ENCODE results near the gene SIRPD.
A peak's percentile ranks its signal among the peaks of the same experiment; 100 is the strongest.

The SIRPD gene

DNA sequence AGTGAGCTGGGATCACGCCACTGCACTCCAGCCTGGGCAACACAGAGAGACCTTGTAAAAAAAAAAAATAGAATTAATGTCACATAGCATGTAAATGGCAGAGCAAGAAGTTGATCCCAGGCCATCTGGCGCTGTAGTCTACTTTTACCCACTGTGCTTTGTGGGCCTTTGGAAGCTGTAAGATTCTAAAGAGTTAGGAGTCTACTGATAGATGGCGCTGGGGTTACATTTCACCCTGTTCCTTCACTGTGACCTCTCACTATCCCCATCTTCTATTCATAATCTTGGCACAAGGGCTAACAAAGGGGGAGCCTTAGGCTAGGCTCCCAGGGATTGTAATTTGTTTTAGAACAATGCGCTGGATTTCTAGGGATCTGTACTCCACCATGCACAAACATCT lies 24.4 kb downstream of the SIRPD start:
- ChIA-PET POLR2A (no interaction called here), CTCF (interaction anchor here (0.9 to 2.1 kb wide), 7 partner anchors 13 to 244 kb away, joined by 3 to 9 read pairs (median 3); partner anchors contain the start of gene NSFL1C)
- DNase-seq (ENCODE audit: extremely low spot score) = no peak
- TF ChIP-seq, protein P1, sequence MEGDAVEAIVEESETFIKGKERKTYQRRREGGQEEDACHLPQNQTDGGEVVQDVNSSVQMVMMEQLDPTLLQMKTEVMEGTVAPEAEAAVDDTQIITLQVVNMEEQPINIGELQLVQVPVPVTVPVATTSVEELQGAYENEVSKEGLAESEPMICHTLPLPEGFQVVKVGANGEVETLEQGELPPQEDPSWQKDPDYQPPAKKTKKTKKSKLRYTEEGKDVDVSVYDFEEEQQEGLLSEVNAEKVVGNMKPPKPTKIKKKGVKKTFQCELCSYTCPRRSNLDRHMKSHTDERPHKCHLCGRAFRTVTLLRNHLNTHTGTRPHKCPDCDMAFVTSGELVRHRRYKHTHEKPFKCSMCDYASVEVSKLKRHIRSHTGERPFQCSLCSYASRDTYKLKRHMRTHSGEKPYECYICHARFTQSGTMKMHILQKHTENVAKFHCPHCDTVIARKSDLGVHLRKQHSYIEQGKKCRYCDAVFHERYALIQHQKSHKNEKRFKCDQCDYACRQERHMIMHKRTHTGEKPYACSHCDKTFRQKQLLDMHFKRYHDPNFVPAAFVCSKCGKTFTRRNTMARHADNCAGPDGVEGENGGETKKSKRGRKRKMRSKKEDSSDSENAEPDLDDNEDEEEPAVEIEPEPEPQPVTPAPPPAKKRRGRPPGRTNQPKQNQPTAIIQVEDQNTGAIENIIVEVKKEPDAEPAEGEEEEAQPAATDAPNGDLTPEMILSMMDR (IDR thresholded peaks at IDR 0.05; ENCODE audit: control extremely low read depth, extremely low read depth, low read depth, missing control alignments) = peak; percentile 7

DNA sequence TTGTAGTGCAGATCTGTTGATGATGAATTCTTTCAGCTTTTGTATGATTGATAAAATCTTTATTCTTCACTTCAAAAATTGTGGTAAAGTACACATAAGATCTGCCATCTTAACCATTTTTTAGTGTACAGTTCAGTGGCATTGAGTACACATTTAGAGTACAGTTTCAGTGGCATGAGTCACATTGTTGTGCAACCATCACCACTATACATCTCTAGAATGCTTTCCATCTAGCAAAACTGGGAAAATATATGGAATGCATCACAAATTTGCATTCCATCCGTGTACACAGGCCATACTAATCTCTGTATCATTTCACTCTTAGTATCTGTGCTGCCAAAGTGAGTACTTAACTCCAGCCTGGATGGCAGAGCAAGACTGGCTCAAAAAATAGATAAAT lies 28.7 kb downstream of the SIRPD start:
- no peak for DNase-seq (ENCODE audit: extremely low spot score)
- CTCF ChIA-PET = interaction anchor here (1.0 to 1.4 kb wide), 4 partner anchors 9 to 25 kb away, joined by 3 to 5 read pairs (median 4); no protein-coding TSS in a partner anchor
- POLR2A ChIA-PET = no interaction called here

DNA sequence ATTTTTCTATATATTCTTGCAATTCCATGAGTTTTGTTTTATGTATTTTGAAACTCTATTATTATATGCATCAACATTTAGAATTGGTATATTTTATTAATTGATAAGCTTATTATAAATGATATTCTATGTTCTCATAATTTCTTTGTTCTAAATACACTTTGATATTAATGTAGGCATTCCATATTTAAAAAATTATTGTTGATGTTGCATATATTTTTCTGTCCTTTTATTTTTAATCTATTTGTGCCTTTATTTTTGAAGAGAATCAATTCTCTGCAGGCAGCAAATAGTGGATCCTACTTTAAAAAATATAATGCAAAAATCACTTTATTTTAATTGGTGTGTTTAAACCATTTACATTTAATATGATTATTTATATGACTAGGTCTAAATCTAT lies 29.6 kb downstream of the SIRPD start:
- DNase-seq (ENCODE audit: extremely low spot score) = no peak
- TF ChIP-seq, protein P1 (IDR thresholded peaks at IDR 0.05; ENCODE audit: control extremely low read depth, extremely low read depth, low read depth, missing control alignments) = no peak
- POLR2A ChIA-PET = no interaction called here
- CTCF ChIA-PET = interaction anchor here (1.0 to 1.4 kb wide), 4 partner anchors 10 to 24 kb away, joined by 3 to 5 read pairs (median 4); no protein-coding TSS in a partner anchor

More for the DNA sequence above, 28.7 kb downstream of the SIRPD start:
- TF ChIP-seq, protein P1 (IDR thresholded peaks at IDR 0.05; ENCODE audit: control extremely low read depth, extremely low read depth, low read depth, missing control alignments) = no peak

DNA sequence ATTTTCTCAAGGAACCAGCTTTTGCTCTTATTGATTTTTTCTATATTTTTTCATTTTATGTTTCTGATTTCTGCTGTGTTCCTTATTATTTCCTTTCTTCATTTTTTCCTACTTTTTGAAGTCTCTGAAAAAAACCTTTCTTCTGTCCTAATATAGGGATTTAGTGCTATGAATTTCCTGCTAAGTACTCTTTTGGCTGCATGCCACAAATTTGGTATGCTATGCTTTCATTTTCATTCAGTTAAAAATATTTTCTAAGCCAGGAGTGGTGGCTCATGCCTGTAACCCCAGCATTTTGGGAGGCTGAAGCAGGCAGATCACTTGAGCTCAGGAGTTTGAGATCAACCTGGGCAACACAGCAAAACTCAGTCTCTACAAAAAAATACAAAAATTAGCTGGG lies 30.6 kb downstream of the SIRPD start:
- no peak for DNase-seq (ENCODE audit: extremely low spot score)
- POLR2A ChIA-PET = no interaction called here
- TF ChIP-seq, protein P1 (IDR thresholded peaks at IDR 0.05; ENCODE audit: control extremely low read depth, extremely low read depth, low read depth, missing control alignments) = no peak
- CTCF ChIA-PET = no interaction called here

DNA sequence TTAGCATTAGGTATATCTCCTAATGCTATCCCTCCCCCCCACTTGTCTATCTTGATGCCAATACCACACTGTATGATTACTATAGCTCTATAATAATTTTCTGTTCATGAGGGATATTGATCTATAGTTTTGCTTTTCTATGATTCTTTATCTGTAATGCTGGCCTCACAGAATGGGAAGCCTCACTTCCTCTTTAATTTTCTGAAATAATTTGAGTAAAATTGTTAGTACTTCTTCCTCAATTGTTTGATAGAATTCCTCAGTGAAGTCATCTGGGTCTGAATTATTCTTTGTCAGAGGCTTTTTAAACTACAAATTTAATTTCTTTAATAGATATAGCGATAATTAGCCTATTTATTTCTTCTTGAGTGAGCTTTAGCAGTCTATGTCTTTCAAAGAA lies 31.2 kb downstream of the SIRPD start:
- TF ChIP-seq, protein P1 (IDR thresholded peaks at IDR 0.05; ENCODE audit: control extremely low read depth, extremely low read depth, low read depth, missing control alignments) = no peak
- ChIA-PET CTCF (no interaction called here), POLR2A (no interaction called here)
- no peak for DNase-seq (ENCODE audit: extremely low spot score)

DNA sequence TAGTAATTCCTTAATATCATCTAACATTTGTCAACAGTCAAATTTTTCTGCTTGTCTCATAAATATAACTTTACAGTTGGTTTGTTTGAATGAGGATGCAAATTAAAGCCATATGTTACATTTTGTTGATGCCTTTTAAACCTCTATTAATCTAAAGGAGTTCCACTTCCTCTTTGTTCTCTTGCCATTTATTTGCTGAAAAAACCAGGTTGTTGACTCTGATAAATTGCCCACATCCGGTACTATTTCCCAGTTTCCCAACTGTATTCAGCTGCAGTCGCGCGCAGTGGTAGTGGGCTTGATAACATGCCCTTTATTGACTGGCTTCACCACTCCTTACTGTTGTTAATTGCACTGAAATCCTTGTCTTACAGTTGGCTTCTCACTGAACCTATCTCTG lies 33.5 kb downstream of the SIRPD start:
- DNase-seq (ENCODE audit: extremely low spot score) = no peak
- TF ChIP-seq, protein P1 (IDR thresholded peaks at IDR 0.05; ENCODE audit: control extremely low read depth, extremely low read depth, low read depth, missing control alignments) = no peak
- CTCF ChIA-PET = no interaction called here
- POLR2A ChIA-PET = no interaction called here

DNA sequence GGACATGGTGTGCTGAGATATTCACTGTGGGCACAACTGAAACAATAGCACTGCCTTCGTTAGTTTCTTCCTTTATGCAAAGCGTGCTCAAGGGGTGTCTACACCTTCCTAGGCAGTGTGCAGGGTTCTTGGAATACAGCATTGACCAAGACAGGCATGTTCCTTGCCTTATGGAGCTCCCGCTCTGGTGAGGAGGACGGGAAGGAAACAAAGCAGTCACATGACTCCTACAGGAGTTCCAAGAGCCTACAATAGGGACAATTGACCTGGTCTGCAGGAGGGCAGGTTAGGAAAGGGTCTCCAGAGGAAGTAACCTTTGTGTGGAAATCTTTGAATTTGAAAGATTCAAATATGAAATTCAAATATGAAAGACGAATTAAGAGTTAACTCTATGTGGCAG lies 40.5 kb downstream of the SIRPD start:
- ChIA-PET POLR2A (no interaction called here), CTCF (interaction anchor here (1.0 to 1.5 kb wide), 2 partner anchors 13 to 205 kb away, joined by 3 to 6 read pairs; no protein-coding TSS in a partner anchor)
- TF ChIP-seq, protein P1 (IDR thresholded peaks at IDR 0.05; ENCODE audit: control extremely low read depth, extremely low read depth, low read depth, missing control alignments) = no peak
- no peak for DNase-seq (ENCODE audit: extremely low spot score)
